GM18873 (cell line): ENCODE results near the gene TCF20.

ENCODE experiments used
- ATAC-seq: cut with Tn5 transposase; IDR thresholded peaks from one replicate; pipeline ENCODE4 v1.9.1; 2021; ENCODE audit warnings: mild to moderate bottlenecking, moderate library complexity, moderate number of reproducible peaks; ENCODE audit not compliant: unreplicated experiment, low FRiP score

The TCF20 gene

GRCh38 chr22:42268852-42269410 lies 1.5 kb downstream of the TCF20 start:
- no peak for ATAC-seq

- ATAC-seq = no peak
Observed at GRCh38 chr22:42265321-42265720, 5.1 kb downstream of the TCF20 start.

- no peak for ATAC-seq
Observed at GRCh38 chr22:42263944-42264343, 6.5 kb downstream of the TCF20 start.

DNA sequence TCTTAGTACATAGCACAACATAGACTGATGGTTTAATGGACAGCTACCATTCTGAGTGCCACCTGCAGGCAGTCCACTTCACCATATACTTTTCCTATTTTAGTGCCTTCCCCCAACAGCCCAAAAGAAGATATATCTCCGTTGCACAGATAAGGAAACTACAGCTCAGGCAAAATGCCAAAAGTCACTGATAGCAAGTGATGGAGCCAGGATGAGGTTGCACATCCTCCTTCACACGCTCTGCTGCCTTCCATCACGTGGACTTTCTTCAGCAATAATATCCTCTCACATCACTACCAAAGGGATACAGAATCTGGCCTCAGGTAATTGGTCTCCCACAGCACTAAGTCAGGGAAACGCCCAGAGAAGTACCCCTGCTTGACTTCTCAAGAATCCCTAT lies 7.5 kb downstream of the TCF20 start:
- ATAC-seq = no peak

DNA sequence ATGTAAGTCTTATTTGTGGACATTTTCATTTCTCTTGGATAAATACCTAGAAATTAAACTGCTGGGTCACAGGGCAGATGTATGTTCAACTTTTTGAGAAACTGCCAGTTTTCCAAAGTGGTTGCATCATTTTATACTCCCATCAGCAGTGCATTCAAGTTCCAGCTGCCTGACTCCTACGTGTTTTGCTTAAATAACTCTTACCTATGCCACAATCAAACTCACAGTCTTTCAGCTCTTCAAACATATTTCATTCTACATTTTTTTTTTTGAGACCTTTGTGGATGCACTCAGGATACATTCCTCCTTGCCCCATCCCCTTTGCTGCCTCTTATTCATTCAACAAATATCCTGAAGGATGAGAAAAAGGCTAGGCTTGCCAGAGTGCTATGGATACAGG lies 9.2 kb downstream of the TCF20 start:
- ATAC-seq = no peak

- ATAC-seq = no peak
Observed at GRCh38 chr22:42258126-42258525, 12.3 kb downstream of the TCF20 start.

DNA sequence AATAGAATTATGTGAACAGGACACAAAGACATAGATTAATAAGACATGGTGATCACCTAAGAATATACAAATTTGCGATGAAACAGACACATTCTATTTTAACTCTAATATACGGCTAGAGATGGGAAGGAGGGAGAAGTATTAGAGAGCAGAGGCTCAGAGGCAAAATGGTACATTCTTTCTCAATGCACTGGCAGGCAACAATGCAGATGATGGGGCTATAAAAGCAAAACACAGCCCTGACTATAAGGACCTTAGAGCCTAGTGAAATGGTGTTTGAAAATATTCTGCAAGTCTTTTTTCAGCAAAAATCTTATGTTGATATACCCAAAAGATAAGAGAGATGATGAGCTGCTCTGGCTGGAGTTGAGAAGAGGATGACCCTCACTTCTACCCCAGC lies 13.1 kb downstream of the TCF20 start:
- no peak for ATAC-seq

DNA sequence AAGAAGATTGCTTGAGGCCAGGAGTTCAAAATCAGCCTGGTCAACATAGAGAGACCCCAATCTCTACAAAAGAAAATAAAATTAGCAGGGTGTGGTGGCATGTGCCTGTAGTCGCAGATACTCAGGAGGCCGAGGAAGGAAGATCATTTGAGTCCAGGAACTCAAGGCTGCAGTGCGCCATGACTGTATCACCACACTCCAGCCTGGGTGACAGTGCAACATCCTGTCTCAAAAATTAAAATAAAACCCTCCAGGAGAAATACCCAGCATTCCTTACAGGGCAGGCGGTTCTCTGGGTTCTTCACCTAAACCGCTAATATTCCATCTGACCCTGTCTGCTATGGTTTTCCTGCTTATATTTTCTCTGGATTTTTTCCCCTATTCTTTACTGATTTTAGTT lies 13.5 kb downstream of the TCF20 start:
- no peak for ATAC-seq

DNA sequence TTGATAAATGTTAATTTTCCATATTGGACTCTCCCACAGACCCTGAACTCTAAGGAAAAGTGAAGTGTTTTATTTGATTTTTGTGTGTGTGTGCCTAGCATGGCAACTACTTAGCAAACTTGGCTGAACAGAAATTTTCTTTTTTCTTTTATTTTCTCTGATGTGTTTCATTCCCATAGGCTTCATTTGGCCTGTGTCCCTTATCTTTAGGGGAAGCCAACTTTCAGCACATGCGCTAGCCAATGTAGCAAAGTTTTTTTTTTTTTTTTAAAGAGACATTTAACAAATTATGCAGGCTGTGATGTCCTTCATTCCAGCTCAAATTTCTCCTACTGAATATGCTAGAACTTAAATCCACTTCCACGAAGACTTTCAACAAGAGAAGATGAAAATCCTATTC lies 14.2 kb downstream of the TCF20 start:
- ATAC-seq = no peak

GRCh38 chr22:42249831-42250230 lies 20.6 kb downstream of the TCF20 start:
- no peak for ATAC-seq

GRCh38 chr22:42248995-42249394 lies 21.5 kb downstream of the TCF20 start:
- no peak for ATAC-seq

DNA sequence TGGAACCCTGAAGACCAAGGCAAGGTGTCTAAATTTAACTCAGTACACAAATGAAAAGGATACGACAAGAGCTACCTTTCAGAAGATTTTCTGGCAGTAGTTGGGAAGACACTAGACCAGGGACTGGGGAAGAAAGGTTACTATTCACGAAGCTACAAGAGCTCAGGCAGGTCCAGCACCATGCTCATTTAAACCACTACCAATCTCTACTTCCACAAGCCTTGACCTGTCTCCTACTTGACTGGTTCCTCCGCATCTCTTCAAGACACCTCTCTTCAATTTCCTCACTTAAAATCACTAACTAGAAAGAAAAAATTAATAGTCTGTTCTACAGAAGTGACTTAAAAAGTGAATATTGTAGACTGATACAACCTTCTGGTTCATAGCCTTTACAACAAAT lies 22.9 kb downstream of the TCF20 start:
- ATAC-seq = no peak

- no peak for ATAC-seq
Observed at GRCh38 chr22:42243802-42244060, 26.7 kb downstream of the TCF20 start.

DNA sequence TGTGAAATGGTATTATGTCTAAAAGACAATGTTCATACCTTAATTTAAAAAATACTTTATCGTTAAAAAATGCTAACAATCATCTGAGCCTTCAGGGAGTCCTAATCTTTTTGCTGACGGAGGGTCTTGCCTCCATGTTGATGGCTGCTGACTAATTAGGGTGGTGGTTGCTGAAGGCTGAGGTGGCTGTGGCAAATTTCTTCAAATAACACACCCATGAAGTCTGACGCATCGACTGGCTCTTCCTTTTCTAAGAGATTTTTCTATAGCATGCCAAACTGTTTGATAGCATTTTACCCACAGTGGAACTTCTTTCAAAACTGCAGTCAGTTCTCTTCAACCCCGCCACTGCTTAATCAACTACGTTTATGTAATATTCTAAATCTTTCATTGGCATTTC lies 33.6 kb downstream of the TCF20 start:
- no peak for ATAC-seq

- no peak for ATAC-seq
Observed at GRCh38 chr22:42236268-42236667, 34.2 kb downstream of the TCF20 start.

DNA sequence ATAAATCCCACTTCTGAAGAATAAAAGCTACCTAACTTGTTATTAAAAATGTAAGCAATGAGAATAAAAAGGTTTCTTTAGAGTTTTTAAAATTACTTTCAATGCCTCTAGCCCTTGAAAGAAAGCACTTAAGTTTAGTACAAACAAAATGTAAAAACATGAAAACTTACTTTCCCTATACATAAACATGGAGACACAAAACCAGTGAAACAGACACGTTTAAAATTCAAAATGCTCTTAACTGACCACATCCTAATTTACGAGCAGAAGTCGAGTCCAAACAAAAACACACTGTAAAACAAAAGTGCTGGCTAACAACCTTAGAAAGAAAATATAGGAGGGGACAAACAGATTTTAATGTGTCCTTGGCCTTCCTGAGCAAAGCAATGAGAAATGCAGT lies 36.6 kb downstream of the TCF20 start:
- no peak for ATAC-seq

GRCh38 chr22:42231929-42232328 lies 38.5 kb downstream of the TCF20 start:
- ATAC-seq = no peak

- ATAC-seq = no peak
Observed at GRCh38 chr22:42229455-42230149, 40.9 kb downstream of the TCF20 start.

DNA sequence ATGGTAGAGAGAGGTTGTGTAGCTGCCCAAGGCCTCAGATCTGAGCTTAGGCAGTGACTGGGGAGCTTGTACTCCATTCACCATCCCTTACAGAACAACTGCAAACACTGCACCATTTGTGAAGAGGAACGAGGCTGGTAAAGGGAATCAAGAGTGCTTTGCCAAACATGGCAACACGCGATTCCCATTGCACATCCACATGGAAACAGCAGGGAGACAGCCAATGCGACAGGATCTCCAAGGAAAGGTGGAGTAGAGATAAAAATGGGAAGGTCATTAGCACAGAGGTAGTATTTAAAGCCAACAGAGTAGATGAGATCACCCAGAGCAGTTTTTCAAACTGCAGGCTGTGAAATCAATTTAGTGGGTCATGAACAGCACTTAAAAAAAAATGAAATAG lies 42.0 kb downstream of the TCF20 start:
- ATAC-seq = no peak

- ATAC-seq = no peak
Observed at GRCh38 chr22:42227435-42227834, 43.0 kb downstream of the TCF20 start.

GRCh38 chr22:42225841-42226240 lies 44.6 kb downstream of the TCF20 start:
- no peak for ATAC-seq

GRCh38 chr22:42222140-42222539 lies 48.3 kb downstream of the TCF20 start:
- no peak for ATAC-seq
